Neural progenitor cell (in vitro differentiated cells): ENCODE results near the gene MASP1. TPM values are rescaled to one million over a fixed set of nuclear protein-coding genes. Genes with fewer than 3 reads are reported as not detected.

Experiments used
- DNase-seq: peaks from one replicate; pipeline ENCODE4 v3.0.0-alpha.2; 2016; ENCODE audit warnings: low spot score
- H2AFZ ChIP-seq: fragments of 200-600 bp; sonication (generic); replicated peaks from 2 replicates; pipeline ENCODE4 v1.6.1; 2016; ENCODE audit warnings: antibody characterized with exemption
- H3F3A ChIP-seq: fragments of 200-600 bp; sonication (generic); 2 replicates; pipeline ENCODE4 v1.6.1; 2016; ENCODE audit warnings: antibody characterized with exemption, low read depth
- H3K27ac ChIP-seq: fragments of 200-600 bp; sonication (generic); 2 replicates; pipeline ENCODE4 v1.5.1; 2016; ENCODE audit warnings: mild to moderate bottlenecking
- H3K27me3 ChIP-seq: fragments of 200-600 bp; sonication (generic); 2 replicates; pipeline ENCODE4 v1.6.1; 2016; ENCODE audit warnings: mild to moderate bottlenecking, moderate library complexity
- H3K36me3 ChIP-seq: fragments of 200-600 bp; sonication (generic); 2 replicates; pipeline ENCODE4 v1.5.1; 2016
- H3K4me1 ChIP-seq: fragments of 200-600 bp; sonication (generic); 2 replicates; pipeline ENCODE4 v1.6.1; 2016; ENCODE audit warnings: mixed run types
- H3K4me2 ChIP-seq: fragments of 200-600 bp; sonication (generic); 2 replicates; pipeline ENCODE4 v1.6.1; 2016
- H3K4me3 ChIP-seq: fragments of 200-600 bp; sonication (generic); 2 replicates; pipeline ENCODE4 v1.5.1; 2016
- H3K79me2 ChIP-seq: fragments of 200-600 bp; sonication (generic); 2 replicates; pipeline ENCODE4 v1.6.1; 2016; ENCODE audit warnings: low read depth
- H3K9ac ChIP-seq: fragments of 200-600 bp; sonication (generic); 2 replicates; pipeline ENCODE4 v1.6.1; 2016
- H3K9me3 ChIP-seq: fragments of 200-600 bp; sonication (generic); 2 replicates; pipeline ENCODE4 v1.5.1; 2016; ENCODE audit warnings: low read depth
- H4K20me1 ChIP-seq: fragments of 200-600 bp; sonication (generic); 2 replicates; pipeline ENCODE4 v1.6.1; 2016; ENCODE audit warnings: low read depth
- H3K27ac Mint-ChIP-seq: 3 replicates; pipeline ENCODE4 v1.8.0; 2021; ENCODE audit warnings: mixed read lengths
- H3K27me3 Mint-ChIP-seq: 2 replicates; pipeline ENCODE4 v1.8.0; 2022; ENCODE audit warnings: low read depth, mild to moderate bottlenecking, inconsistent platforms, moderate library complexity, mixed read lengths; ENCODE audit not compliant: insufficient read depth
- H3K36me3 Mint-ChIP-seq: 3 replicates; pipeline ENCODE4 v1.8.0; 2021; ENCODE audit warnings: mixed read lengths
- H3K4me1 Mint-ChIP-seq: 3 replicates; pipeline ENCODE4 v1.8.0; 2021; ENCODE audit warnings: mixed read lengths
- H3K4me3 Mint-ChIP-seq: 3 replicates; pipeline ENCODE4 v1.8.0; 2021; ENCODE audit warnings: mild to moderate bottlenecking, moderate library complexity, mixed read lengths
- H3K9me3 Mint-ChIP-seq: 3 replicates; pipeline ENCODE4 v1.8.0; 2020; ENCODE audit warnings: mixed read lengths
- CTCF ChIP-seq: fragments of 200-600 bp; sonication (generic); IDR thresholded peaks from 2 replicates; pipeline ENCODE4 v1.5.1; 2017; ENCODE audit warnings: antibody characterized with exemption, mild to moderate bottlenecking
- EZH2 ChIP-seq: fragments of 200-600 bp; sonication (generic); IDR thresholded peaks from 2 replicates; pipeline ENCODE4 v1.6.1; 2017; ENCODE audit warnings: antibody characterized with exemption, mild to moderate bottlenecking, moderate library complexity
- EZH2phosphoT487 ChIP-seq: fragments of 200-600 bp; sonication (generic); IDR thresholded peaks from 2 replicates; pipeline ENCODE4 v1.6.1; 2017; ENCODE audit warnings: antibody characterized with exemption
- total RNA-seq: library from RNA; depleted of rRNA; stranded (reverse); fragments of >200 nt; gene quantifications from 2 replicates; pipeline ENCODE4 v1.2.3, GENCODE V29; 2015; ENCODE audit warnings: low replicate concordance

The MASP1 gene
- total RNA-seq, 1 donor from 2014 or later = 3.3 TPM

GRCh38 chr3:187196573-187197334, 94.8 kb downstream of the MASP1 start:
- Histone ChIP-seq H3K4me3 (no peak overlapping the region), H3K9me3 (no peaks in the 10 kb centered on the region), H3K4me2 (no peak overlapping the region), H4K20me1 (no peaks in the 10 kb centered on the region), H2AFZ (peak overlapping the region; percentile 82), H3K27ac (no peak overlapping the region), H3K27me3 (no peaks in the 10 kb centered on the region), H3K4me1 (peaks cover 8% of the 10 kb centered on the region), H3K36me3 (no peaks in the 10 kb centered on the region), H3K79me2 (no peaks in the 10 kb centered on the region), H3K9ac (no peak overlapping the region), H3F3A (no peaks in the 10 kb centered on the region)
- peaks cover 7% of the 10 kb centered on the region for H3K27me3 Mint-ChIP-seq
- TF ChIP-seq EZH2phosphoT487 (no peak), CTCF (no peak), EZH2 (no peak)
- H3K9me3 Mint-ChIP-seq = no peaks in the 10 kb centered on the region
- DNase-seq = no peak
- H3K4me1 Mint-ChIP-seq = peaks cover 7% of the 10 kb centered on the region
- H3K27ac Mint-ChIP-seq = no peak overlapping the region
- H3K36me3 Mint-ChIP-seq = no peaks in the 10 kb centered on the region
- H3K4me3 Mint-ChIP-seq = no peak overlapping the region

GRCh38 chr3:187193181-187193580, 98.4 kb downstream of the MASP1 start:
- no peak overlapping the region for H3K9ac ChIP-seq
- DNase-seq = no peak
- peaks cover 4% of the 10 kb centered on the region for H3K27me3 Mint-ChIP-seq
- H3K27me3 ChIP-seq = no peaks in the 10 kb centered on the region
- no peaks in the 10 kb centered on the region for H3K79me2 ChIP-seq
- no peaks in the 10 kb centered on the region for H3K9me3 Mint-ChIP-seq
- no peak overlapping the region for H3K27ac ChIP-seq
- no peaks in the 10 kb centered on the region for H3F3A ChIP-seq
- H3K4me2 ChIP-seq = no peak overlapping the region
- peaks cover 8% of the 10 kb centered on the region for H3K4me1 ChIP-seq
- H3K4me3 Mint-ChIP-seq = no peak overlapping the region
- H3K27ac Mint-ChIP-seq = no peak overlapping the region
- no peaks in the 10 kb centered on the region for H3K36me3 Mint-ChIP-seq
- TF ChIP-seq EZH2 = no peak
- TF ChIP-seq EZH2phosphoT487 = no peak
- no peak for TF ChIP-seq CTCF
- H3K4me1 Mint-ChIP-seq = peaks cover 7% of the 10 kb centered on the region
- H4K20me1 ChIP-seq = no peaks in the 10 kb centered on the region
- H3K4me3 ChIP-seq = no peak overlapping the region
- H3K9me3 ChIP-seq = no peaks in the 10 kb centered on the region
- no peak overlapping the region for H2AFZ ChIP-seq
- H3K36me3 ChIP-seq = no peaks in the 10 kb centered on the region

DNA sequence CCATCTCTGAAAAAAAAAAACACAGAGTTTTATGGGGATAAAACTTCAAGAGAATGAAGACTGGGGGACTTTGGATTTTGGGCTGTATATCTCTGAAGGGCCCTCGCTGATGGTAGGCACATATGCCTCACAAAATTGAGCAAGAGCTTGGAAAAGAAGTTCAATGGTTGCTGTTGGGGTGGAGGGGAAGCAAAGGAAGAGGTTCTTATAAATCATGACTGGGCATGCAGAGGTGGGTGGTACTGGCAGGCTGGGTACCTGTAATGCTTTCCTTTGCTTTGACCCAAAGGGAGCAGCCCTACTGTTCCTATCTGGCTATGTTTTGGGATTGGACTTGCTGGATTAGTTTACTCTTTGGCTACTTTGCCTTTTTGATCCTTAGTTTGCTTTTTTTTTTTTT, 100.3 kb downstream of the MASP1 start:
- no peak overlapping the region for H3K4me2 ChIP-seq
- Mint-ChIP-seq H3K27me3 (peaks cover 4% of the 10 kb centered on the region), H3K4me1 (no peaks in the 10 kb centered on the region), H3K27ac (no peak overlapping the region), H3K4me3 (no peak overlapping the region), H3K36me3 (no peaks in the 10 kb centered on the region), H3K9me3 (no peaks in the 10 kb centered on the region)
- no peaks in the 10 kb centered on the region for H3F3A ChIP-seq
- no peak overlapping the region for H3K9ac ChIP-seq
- H2AFZ ChIP-seq = no peak overlapping the region
- no peaks in the 10 kb centered on the region for H3K79me2 ChIP-seq
- H4K20me1 ChIP-seq = no peaks in the 10 kb centered on the region
- no peak for DNase-seq
- H3K27ac ChIP-seq = no peak overlapping the region
- H3K27me3 ChIP-seq = no peaks in the 10 kb centered on the region
- H3K36me3 ChIP-seq = no peaks in the 10 kb centered on the region
- H3K4me3 ChIP-seq = no peak overlapping the region
- H3K9me3 ChIP-seq = no peaks in the 10 kb centered on the region
- no peaks in the 10 kb centered on the region for H3K4me1 ChIP-seq
- TF ChIP-seq CTCF = no peak
